Measurements from ENCODE around the gene PHF1. TPM values are rescaled to one million over a fixed set of nuclear protein-coding genes. Genes with fewer than 3 reads are reported as not detected.

Gene PHF1
- total and polyA plus RNA-seq, 8 donors = 28.5 to 192 (median 56.0) TPM

DNA sequence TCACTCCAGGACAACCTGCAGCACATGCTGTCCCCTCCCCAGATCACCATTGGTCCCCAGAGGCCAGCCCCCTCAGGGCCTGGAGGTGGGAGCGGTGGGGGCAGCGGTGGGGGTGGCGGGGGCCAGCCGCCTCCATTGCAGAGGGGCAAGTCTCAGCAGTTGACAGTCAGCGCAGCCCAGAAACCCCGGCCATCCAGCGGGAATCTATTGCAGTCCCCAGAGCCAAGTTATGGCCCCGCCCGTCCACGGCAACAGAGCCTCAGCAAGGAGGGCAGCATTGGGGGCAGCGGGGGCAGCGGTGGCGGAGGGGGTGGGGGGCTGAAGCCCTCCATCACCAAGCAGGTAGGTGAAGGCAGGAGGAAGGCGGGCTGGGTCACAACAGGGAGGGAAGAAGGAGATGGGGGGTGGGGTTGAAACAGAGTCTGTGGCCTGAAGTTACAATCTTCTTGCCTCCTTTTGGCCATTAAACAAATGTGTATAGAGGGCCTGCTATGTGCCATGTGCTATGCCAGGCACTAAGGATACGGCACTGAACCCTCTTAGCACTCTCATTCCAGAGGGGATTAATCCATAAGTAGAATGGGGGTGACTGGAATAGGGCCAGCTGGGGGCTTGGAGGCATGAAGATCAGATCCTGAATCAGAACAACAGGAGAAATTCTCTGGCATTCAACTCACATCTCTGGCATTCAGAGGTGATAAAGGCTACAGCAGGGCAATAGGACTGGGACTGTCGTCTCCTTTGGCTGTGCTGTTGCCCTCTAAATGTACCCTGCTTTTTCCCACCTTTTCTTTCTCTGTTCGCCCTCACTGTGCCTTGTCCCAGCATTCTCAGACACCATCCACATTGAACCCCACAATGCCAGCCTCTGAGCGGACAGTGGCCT is 33.0 kb downstream of the PHF1 start:
- no peaks in the 10 kb centered on the region for H3K27me3 ChIP-seq
- no peaks in the 10 kb centered on the region for H3K4me1 ChIP-seq
- H3K36me3 ChIP-seq = no peaks in the 10 kb centered on the region
- intact Hi-C loops (cut with DNase I) = no loop called here
- no peak overlapping the region for H3K27ac ChIP-seq
- TF ChIP-seq, protein P1, sequence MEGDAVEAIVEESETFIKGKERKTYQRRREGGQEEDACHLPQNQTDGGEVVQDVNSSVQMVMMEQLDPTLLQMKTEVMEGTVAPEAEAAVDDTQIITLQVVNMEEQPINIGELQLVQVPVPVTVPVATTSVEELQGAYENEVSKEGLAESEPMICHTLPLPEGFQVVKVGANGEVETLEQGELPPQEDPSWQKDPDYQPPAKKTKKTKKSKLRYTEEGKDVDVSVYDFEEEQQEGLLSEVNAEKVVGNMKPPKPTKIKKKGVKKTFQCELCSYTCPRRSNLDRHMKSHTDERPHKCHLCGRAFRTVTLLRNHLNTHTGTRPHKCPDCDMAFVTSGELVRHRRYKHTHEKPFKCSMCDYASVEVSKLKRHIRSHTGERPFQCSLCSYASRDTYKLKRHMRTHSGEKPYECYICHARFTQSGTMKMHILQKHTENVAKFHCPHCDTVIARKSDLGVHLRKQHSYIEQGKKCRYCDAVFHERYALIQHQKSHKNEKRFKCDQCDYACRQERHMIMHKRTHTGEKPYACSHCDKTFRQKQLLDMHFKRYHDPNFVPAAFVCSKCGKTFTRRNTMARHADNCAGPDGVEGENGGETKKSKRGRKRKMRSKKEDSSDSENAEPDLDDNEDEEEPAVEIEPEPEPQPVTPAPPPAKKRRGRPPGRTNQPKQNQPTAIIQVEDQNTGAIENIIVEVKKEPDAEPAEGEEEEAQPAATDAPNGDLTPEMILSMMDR (IDR thresholded peaks at IDR 0.05) = no peak
- DNase-seq = no peak
- H3K4me3 ChIP-seq = no peak overlapping the region
- FAIRE-seq = no peak
- ATAC-seq = no peak
- H3K9me3 ChIP-seq = no peaks in the 10 kb centered on the region
- WGBS, 2 donors = 92 to 95% methylated on average over 18 of the region's 18 CpGs

DNA sequence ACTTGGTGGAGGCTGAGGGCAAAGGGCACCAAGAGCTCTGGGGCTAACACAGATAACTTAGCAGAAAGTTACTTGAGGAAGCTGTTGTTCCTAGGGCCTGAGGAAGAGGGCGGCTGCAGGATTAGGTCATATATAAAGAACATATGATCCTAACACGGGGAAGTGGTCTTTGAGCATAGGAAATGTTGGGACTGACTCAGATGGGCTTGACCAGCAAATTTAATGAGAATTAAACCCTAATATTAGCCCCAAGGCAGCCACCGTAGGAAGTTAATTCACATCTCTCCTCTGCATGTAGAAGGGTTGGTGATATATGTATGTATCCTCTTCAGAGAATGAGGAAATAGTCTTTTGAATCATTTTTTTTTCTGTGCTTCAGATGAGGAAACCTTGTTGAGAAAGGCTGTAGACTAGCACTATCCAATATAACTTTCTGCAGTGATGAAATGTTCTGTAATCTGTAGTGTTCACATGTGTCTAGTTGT is 34.3 kb downstream of the PHF1 start:
- ATAC-seq = peak in 1 of 4 donors; percentile 27
- TF ChIP-seq, protein P1 (IDR thresholded peaks at IDR 0.05) = no peak
- H3K27ac ChIP-seq = no peak overlapping the region
- no peaks in the 10 kb centered on the region for H3K4me1 ChIP-seq
- 68 to 87% methylated on average over 3 of the region's 3 CpGs for WGBS, 2 donors
- DNase-seq = no peak
- no peaks in the 10 kb centered on the region for H3K27me3 ChIP-seq
- intact Hi-C loops (cut with DNase I) = no loop called here
- no peak for FAIRE-seq
- H3K36me3 ChIP-seq = no peaks in the 10 kb centered on the region
- H3K9me3 ChIP-seq = no peaks in the 10 kb centered on the region
- no peak overlapping the region for H3K4me3 ChIP-seq

DNA sequence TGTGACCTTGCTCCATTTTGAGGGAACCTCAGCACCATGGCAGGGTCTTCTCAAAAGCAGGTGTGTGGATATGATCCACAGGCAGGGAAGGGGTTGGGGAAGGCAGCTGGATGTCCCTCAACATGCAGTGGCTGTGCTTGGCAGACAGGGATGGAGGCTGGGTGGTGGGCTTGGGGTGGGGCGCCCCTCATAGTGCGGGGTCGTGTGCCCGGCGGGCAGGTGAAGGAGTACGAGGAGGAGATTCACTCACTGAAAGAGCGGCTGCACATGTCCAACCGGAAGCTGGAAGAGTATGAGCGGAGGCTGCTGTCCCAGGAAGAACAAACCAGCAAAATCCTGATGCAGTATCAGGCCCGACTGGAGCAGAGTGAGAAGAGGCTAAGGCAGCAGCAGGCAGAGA is 35.5 kb downstream of the PHF1 start:
- no peaks in the 10 kb centered on the region for H3K27me3 ChIP-seq
- H3K36me3 ChIP-seq = no peaks in the 10 kb centered on the region
- TF ChIP-seq, protein P1 (IDR thresholded peaks at IDR 0.05) = no peak
- no peaks in the 10 kb centered on the region for H3K9me3 ChIP-seq
- intact Hi-C loops (cut with DNase I) = no loop called here
- WGBS, 2 donors = 84 to 88% methylated on average over 10 of the region's 10 CpGs
- FAIRE-seq (no peak), DNase-seq (no peak), ATAC-seq (no peak)
- no peak overlapping the region for H3K4me3 ChIP-seq
- H3K4me1 ChIP-seq = no peaks in the 10 kb centered on the region
- H3K27ac ChIP-seq = no peak overlapping the region

DNA sequence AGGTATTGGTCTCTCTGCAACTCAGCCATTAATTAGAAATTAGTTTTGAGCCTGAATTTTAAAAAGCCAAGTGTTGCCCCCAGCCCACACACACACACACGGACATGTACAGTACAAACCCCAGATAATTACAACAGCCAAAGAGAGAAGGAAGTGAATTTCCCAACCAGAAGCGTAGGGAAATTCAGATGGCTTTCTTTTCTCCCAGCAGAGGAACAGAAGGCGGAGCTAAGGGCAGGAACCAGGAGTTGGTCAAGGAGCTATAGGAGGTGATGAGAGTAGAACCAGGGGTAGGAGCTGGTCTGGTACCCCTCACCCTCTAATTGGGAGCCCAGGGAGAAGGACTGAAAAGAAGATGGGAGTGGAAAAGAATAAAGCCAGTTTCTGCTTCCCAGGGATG is 39.6 kb downstream of the PHF1 start:
- Histone ChIP-seq H3K27ac (no peak overlapping the region), H3K9me3 (no peaks in the 10 kb centered on the region), H3K4me3 (no peak overlapping the region), H3K27me3 (no peaks in the 10 kb centered on the region), H3K4me1 (peaks cover 0 to 12% (median 0%) of the 10 kb centered on the region in 3 donors), H3K36me3 (no peaks in the 10 kb centered on the region)
- 70 to 77% methylated on average over 3 of the region's 3 CpGs for WGBS, 2 donors
- intact Hi-C loops (cut with DNase I) = no loop called here
- FAIRE-seq = no peak
- ATAC-seq = no peak
- no peak for DNase-seq
- TF ChIP-seq, protein P1 (IDR thresholded peaks at IDR 0.05) = no peak

DNA sequence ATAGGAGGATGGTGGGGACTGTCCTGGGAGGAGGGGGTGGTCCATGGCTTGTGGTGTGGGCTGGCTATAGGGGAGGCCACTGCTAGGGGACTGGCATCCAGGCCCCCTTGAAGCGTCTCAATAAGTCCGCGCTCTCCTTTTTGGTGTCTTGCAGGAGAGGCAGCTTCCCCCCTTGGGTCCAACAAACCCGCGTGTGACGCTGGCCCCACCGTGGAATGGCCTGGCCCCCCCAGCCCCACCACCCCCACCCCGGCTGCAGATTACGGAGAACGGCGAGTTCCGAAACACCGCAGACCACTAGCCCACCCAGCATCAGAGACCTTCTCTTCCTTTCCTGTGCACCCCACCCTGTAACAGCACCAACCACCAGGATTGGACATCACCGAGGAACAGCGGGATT is 40.8 kb downstream of the PHF1 start:
- 87 to 90% methylated on average over 11 to 15 of the region's 15 CpGs for WGBS, 2 donors
- H3K36me3 ChIP-seq = no peaks in the 10 kb centered on the region
- no peak overlapping the region for H3K4me3 ChIP-seq
- DNase-seq = no peak
- H3K9me3 ChIP-seq = no peaks in the 10 kb centered on the region
- H3K27ac ChIP-seq = no peak overlapping the region
- TF ChIP-seq, protein P1 (IDR thresholded peaks at IDR 0.05) = no peak
- intact Hi-C loops (cut with DNase I) = no loop called here
- no peak for ATAC-seq
- H3K27me3 ChIP-seq = no peaks in the 10 kb centered on the region
- no peak for FAIRE-seq
- peaks cover 0 to 12% (median 0%) of the 10 kb centered on the region in 3 donors for H3K4me1 ChIP-seq
